Stimulated activated CD4-positive, alpha-beta T cell treated with anti-CD3 and anti-CD28 coated beads, Interleukin-4, amount 100 ng/mL, for 24 hours (primary cell): ENCODE results near the gene DNAJC1.
A peak's percentile ranks its signal among the peaks of the same experiment; 100 is the strongest.
"Not testable (repeated sequence)": the region's sequence is repeated elsewhere in the genome, so short reads cannot be mapped to it uniquely, and the experiment has no call there.

Experiments
- DNase-seq: peaks from one replicate; pipeline ENCODE4 v3.0.0-alpha.2; 2020

The DNAJC1 gene, protein sequence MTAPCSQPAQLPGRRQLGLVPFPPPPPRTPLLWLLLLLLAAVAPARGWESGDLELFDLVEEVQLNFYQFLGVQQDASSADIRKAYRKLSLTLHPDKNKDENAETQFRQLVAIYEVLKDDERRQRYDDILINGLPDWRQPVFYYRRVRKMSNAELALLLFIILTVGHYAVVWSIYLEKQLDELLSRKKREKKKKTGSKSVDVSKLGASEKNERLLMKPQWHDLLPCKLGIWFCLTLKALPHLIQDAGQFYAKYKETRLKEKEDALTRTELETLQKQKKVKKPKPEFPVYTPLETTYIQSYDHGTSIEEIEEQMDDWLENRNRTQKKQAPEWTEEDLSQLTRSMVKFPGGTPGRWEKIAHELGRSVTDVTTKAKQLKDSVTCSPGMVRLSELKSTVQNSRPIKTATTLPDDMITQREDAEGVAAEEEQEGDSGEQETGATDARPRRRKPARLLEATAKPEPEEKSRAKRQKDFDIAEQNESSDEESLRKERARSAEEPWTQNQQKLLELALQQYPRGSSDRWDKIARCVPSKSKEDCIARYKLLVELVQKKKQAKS

DNA sequence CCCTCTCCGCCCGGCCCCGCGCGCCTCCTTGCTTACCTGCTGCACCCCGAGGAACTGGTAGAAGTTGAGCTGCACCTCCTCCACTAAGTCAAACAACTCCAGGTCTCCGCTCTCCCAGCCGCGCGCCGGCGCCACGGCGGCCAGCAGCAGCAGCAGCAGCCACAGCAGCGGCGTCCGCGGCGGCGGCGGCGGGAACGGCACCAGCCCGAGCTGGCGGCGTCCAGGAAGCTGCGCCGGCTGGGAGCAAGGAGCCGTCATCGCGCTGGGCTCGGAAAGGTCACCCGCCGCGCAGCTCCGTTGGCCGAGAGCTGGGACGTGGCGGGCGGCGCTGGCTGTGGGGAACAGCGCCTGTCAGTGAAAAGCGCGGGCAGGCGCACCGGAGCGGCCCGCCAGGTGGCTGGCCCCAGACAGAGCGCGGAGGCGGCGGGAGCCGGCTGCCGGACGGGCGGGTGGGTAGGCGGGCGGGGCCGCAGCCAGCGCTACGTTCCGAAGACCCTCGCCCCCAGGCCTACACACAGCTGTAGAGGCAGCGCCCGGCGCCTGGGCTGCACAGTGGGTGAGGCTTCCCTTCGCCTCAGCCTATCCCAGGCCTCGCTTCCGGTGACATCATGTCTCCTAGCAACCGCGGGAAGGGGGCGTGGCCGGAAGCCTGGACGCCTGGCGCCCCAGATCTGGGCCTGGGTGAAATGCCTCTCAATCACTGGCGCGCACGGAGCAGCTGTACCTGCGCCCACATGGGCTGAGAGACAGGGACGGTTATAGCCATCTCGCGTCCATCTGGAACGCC lies at the start of gene DNAJC1:
TSS of gene DNAJC1 (minus strand) at position 554 of the 787 bp plus-strand sequence. CDS start at position 258, 296 bp downstream.
- DNase-seq, result peak; percentile 99

DNA sequence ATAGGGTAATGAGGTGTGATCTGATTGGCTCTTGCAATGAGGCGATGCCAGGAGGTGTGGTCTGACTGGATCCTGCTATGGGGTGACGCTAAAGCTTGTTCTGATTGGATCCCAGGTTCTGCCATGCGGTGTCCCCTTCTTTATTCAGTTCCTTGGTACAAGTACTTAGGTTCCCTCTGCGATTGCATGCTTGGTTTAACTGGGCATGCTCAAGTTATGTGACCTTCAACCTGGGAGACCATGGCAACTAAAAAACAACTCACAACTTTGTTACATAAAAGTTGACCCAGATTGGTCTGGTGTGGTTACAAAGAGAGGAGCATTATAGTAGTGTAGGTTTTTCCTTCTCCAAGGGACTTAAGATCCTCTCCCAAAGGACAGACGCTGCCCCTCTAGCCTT lies 49.5 kb upstream of the DNAJC1 start:
- DNase-seq, result no peak

DNA sequence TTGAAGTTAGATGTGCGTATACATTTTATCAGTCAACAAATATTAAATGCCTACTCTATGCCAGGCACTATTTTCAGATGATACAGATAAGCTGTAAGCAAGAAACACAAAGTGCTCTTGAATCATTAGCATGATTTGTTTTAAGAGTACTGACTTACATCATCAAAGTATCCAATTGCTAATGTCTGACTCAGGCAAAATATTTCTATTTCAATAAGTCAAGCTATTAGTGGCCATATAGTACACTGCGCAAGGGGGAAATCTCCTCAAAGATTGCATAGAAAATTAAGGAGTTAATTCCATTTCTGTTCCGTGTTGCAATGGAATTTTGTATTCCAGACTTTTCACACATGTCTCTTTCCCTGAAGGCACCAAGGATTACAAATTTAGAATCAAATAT lies 46.1 kb upstream of the DNAJC1 start:
- DNase-seq, result no peak

DNA sequence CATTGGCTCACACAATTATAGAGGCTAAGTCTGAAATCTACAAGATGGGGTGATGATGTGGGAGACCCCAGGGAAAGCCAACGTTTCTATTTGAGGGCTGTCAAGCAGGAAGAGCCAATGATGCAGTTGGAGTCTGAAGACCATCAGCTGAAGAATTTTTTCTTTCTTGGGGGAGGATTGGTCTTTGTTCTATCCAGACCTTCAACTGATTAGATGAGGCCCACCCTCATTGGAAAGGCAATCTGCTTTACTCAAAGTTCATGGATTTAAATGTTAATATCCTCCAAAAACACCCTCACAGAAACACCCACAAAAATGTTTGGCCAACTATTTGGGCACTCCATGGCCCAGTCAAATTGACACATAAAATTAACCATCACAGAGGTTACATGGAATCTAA lies 44.3 kb upstream of the DNAJC1 start:
- no peak for DNase-seq

DNA sequence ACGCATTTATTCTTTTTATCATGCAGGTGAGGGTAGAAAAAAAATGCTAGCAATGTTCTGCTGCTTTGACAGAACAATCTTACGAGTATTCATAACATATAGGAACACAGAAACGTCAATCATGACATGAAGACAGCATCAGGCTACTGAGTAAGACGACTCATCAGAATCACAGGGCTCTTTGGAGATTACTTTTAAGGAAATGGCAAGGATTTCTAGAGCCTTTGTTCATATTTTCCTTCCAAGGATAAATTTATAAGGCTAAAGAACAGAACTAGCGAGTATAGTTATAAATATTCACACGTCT lies 39.8 kb upstream of the DNAJC1 start:
- DNase-seq, result no peak

DNA sequence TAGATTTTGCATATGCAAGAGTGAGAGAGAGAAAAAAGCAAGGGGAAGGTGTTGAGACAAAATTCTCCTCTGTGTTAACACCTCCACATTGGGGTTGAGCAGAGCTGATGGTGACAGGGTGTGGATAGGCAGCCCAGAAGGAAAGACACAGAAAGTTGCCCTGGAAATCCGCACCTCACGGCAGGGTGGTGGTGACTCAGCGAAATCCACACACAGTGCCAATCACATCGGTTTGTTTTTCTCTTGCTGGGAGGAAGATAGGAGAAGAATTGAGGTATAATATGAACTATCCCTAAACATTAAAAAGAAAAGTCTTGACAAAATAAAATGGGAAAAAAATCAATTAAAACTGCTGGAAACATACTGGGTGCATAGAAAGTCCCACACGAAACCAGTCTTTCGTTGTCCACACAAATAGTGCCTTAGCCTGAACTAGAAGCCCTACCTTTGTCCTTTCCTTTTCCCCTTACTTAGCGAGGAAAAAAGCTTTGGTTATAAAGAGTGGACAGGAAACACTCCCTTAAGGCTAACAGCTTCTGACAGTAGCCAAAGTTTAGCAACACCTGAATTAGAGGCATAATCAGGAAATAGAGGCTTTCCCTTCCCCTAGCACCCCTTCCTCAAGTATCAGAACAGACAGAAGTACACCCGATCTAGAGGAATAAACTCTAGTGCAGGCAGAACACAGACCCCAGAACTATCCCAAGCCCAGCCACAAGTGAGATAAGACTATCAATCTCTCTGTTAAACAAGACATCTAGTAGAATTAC lies 39.2 kb upstream of the DNAJC1 start:
- DNase-seq, result no peak

DNA sequence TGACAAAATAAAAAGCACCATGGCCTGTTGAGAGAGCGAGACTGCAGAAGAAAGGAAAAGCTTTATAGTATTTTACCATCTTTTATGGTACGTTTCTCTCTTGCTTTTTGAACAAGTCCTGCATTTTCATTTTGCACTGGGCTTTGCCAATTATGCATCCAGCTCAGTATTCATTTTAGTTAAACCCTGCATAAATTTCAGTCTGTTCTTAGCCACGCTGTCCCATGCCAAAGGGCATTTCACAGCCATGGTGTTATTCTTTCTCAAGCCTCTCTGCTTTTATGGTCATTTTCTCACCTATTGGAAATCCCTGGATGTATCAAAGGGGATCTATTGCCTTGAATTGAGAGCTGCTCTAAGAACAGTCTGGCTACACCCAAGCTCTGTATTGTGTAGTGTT lies 30.8 kb upstream of the DNAJC1 start:
- no peak for DNase-seq

DNA sequence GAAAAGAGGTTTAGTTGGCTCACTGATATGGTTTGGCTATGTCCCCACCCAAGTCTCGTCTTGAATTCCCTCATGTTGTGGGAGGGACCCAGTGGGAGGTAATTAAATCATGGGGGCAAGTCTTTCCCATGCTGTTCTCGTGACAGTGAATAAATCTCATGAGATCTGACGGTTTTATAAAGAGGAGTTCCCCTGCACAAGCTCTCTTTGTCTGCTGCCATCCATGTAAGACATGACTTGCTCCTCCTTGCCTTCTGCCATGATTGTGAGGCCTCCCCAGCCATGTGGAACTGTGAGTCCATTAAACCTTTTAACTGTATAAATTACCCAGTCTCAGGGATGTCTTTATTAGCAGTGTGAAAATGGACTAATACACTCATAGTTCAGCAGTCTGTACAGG lies 28.7 kb upstream of the DNAJC1 start:
- not testable (repeated sequence) for DNase-seq

DNA sequence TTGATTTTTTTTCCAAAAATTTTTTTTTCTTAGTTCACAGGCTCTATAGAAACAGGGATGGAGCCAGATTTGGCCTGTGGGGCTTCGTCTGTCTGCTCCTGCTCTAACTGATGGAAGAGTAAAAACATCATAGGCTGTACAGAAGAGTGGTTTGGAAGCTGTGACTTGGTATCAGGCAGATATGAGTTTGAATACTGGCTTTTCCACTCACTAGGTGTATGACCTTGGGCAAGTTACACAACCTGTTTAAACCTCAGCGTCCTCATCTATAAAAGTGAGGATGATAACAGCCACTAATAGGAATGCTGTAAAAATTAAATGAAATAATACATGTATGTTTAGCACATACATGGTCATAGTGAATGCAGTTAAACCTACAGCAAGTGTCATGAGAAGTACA lies 26.9 kb upstream of the DNAJC1 start:
- no peak for DNase-seq

DNA sequence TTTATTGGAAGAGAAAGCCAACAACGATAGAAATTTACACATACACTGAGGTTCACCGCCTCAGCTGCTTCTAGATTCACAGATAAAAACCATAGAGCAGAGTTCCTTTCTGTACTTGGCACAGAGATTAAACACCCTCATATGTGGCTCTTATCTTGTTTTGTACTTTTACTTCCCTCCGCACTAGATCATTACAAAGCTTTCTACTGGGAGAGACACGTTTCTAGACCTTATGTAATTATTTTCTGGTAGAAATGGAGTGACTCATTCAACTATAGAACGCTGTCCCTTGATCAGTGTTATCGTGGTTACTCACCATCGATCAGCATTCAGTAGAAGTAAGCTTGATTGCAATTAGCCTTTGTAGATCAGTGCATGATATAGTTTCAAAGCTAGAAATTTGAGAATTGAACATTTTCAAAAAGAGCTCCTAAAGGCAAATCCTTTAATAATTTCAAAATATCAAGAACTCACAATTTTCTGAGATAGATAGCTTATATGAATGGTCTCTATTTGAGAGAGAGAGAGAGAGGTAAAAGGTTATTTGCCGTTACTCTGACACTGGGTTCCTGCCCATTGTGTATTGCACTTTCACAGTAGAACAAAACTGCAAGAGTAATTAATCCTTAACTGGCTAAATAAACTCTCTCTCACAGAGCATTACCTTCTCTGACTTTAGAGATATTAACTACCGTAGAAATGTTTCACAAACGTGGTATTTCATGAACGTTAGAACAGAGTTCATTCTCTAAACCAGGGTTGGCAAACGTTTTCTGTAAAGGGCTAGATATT lies 26.1 kb upstream of the DNAJC1 start:
- no peak for DNase-seq

DNA sequence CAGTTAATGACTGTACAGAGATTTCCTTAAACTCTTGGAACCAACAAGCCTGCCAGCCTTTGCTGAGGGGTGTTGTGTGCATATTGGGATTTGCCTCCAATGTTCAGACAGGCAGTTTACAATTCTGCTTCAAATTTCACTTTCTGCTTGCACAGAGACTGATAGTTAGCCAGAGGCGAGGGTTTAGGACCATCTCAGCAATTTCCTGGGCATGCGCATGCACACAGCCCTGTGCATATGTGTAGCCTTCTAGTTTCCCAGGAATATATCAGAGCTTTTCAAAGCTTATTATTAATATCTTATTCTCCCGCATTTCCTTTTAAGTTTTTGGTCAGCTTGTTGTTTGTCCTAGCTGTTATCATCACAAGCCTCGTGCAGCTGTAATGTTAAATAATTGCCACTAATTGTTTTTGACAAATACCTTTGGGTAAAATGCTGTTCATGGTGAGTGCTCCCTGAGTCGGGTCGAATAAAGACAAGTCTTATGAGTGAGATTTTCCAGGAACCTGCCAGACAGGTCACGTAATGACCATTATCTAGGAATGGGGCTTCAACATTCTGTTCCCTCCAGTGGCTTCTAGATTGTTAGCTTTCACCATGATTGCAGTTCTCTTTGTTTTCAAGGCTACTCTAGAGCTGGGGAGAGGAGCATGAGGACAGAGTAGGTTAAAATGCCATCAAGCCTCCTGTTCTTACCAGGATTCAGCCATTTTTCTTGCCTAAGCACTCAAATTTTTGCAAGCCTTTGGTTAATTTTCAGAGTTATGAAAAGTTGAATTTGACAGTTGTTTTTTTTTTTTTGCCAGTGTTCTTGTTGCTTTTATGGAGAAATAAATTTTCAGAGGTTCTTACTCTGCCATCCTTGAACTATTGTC lies 24.1 kb upstream of the DNAJC1 start:
- no peak for DNase-seq

DNA sequence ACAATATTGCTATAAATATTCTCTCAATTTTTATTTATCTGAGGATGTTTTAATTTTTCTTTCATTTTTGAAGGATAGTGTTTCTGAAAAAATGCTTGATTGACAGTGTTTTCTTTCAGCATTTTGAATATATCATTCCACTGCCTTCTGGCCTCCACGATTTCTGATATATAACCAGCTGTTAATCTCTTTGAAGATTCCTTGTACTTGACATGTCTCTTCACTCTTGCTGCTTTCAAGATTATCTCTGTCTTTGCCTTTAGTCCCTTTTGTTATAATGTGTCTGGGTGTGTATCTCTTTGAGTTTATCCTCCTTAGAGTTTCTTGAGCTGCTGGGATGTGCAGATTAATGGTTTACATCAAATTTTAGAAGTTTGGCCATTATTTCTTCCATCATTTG lies 22.8 kb upstream of the DNAJC1 start:
- DNase-seq, result no peak

DNA sequence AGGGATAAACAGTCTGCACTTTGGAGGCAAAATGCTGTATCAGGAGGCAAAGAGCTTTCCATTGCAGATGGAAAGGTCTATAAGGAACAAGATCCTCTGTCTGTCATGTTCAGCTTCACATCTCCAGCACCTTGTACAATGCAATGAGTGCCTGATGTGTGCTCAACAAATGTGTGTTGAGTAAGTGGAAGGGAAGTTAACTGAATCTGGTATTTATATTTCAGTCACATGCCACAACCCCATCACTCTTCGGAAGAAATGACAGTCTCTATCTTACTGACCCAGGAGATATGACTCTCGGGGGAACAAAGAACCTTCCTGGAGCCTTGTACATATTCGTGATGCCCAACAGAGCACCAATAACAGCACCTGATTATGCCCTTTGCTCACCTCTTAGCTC lies 20.0 kb upstream of the DNAJC1 start:
- no peak for DNase-seq

DNA sequence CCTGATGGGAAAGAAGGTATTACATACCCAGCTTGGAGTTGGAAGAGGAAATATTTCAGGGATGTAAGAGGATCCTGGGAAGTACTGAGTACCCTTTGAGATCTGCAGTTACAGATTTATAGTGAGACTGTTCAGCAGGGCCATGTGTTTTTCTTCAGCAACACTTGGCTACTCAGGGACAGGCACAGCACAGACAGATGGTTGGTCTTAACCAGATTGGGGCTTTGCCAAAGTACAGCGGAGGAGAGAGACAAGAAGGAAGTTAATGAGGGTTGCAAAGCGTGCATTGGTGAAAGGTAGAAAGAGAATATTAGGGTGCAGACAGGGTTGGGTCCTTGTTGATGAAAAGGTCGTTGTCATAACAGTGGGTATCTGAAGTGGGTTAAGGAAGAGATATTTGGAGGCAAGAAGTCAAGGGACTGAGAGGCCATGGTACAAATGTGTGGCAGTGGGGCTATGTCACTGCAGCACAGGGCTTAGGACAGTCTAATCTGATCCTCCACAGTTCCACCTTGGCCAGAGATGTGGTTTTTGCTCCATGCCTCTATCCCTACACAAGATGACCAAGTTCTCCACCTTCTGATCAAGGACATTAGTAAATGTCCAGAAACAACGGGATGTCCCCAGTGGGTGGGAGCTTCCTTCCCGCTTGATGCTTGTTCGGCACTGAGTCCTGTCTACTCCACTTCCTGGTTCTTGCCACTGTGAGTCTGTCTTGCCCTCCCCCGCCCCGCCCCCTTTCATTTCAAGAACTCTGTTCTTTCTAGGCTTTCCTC lies 18.9 kb upstream of the DNAJC1 start:
- DNase-seq, result peak; percentile 54

DNA sequence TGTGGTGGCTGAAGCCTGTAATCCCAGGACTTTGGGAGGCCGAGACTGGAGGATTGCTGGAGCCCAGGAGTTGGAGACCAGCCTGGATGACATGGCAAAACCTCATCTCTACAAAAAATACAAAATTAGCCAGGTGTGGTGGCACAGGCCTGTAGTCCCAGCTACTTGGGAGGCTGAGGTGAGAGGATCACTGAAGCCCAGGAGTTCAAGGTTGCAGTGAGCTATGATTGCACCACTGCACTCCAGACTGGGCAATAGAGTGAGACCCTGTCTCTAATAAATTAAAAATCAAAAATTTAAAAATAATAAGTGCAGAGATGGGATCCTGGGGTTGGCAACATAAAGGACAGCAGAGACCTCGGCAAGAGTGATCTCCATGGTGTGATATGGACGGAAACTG lies 17.6 kb upstream of the DNAJC1 start:
- DNase-seq, result not testable (repeated sequence)

DNA sequence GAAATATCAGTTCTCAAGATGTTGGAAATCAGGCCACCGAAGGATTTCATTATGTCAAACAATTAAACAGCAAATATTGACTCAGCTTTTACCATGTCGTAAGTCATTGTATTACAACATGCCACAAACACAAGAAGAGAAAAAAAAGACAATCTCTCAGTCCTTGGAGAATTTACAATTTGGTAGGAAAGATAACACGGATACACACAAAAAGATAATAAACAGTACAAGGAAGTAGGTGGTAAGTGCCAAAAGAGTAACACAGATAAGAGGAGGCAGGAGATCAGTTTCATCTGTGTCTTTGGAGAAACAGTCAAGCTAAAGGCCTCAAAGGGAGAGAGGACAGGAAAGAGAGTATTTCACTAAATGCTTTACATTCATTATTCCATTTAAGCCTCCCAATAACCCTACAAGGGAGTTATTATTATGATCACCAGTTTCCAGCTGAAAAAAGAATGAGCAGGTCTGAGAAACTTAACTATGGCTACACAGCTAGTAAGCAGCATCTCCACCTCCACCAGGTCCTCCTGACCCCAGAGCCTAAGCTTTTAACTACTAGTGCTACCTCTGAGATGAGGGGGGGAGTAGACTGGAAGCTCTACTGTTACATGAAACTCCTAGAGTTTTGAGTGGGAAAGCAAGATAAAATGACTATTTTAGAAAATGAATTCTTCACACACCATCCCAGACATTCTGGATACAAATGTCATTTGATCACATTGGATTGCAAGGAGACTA lies 13.9 kb upstream of the DNAJC1 start:
- DNase-seq, result no peak

DNA sequence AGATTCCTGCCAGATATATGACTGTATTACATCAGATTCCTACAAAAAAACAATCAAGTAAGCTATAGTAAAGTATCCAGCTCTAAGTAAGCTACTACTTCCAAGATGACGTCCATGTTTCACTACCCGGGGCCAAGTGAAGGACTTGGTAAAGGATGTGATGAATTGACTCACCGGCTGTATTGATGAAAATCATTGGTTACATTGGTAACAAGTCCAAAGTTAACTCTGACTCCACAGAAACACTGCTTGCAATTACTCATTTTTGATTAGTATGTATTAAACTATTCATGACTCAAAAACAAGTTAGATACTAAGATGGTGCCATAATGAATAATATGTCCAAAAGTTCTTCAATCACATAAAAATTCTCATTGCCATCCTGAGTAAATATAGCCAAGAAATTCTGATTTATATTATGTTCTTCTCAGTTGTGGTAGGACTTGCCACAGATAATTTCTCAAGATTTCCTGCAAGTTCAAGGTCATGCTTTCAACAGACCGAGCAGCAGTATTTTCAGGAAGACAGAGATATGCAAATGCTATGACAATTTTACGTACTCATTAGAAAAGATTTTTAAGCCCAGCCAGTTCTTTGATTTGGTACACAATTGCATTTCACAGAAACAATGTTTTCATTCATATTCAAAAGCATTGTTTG lies 12.6 kb upstream of the DNAJC1 start:
- DNase-seq, result no peak

DNA sequence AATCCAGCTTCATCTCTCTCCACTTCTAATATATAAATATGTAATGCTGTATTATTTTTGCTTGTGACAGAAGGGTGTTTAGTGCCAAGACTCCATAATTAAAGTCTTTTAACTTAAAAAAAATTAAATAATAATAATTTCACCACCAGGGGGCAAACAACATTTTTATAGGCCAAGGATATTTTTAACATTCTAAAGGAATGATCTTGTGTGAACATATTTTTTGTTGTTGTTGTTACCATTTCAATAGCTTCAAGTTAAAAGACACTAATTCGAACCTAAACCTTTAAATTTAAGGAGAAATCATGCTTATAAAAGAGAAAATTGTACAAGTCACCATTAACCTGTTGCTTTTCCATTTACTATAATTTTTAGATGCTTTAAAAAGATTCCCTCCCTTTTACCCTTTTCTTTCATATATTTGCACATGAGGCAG lies 7.5 kb upstream of the DNAJC1 start:
- no peak for DNase-seq

DNA sequence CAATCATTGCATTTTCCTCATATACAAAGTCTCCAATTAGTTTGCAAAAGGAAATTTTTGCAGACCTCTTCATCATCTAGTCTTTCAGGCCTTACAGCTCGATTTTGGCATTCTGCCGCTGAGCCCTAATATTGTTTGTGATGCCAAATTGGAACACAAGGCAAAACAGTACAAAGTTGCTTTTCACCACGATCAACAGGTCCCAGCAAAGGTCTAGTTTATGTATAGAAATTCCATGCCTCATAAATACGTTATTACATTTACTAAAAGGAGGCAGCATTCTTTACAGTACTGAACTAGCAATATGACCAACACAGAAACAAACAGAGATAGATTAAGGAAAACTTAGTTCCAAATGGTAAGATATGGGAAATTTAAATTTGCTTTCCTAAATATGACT lies 7.0 kb upstream of the DNAJC1 start:
- DNase-seq, result no peak
